K562 (cell line): ENCODE results near the gene CEBPB. TPM values are rescaled to one million over a fixed set of nuclear protein-coding genes. Genes with fewer than 3 reads are reported as not detected.

Experiments used
- ATAC-seq: fragments of 200-7000 bp; cut with Tn5 transposase; 3 replicates; pipeline ENCODE4 v1.9.1; 2020; ENCODE audit warnings: moderate library complexity
- BruUV-seq: library from RNA; stranded (reverse); fragments of 400-500 nt; replicated peaks from 2 replicates; lab custom pipeline; 2021; lab: Mats Ljungman, UMichigan
- CTCF ChIA-PET: fragments of 300-600 bp; formaldehyde crosslinking; extraction: SDS; loops from one replicate; lab custom pipeline; 2021; ENCODE audit warnings: low intra/inter-chr PET ratio; lab: Yijun Ruan, JAX
- POLR2A ChIA-PET: fragments of 300-600, 350-650 bp; sonication (Branson Sonifier 250); formaldehyde crosslinking; extraction: SDS; loops from one replicate; lab custom pipeline; 2021; ENCODE audit warnings: antibody characterized with exemption, inconsistent platforms; lab: Yijun Ruan, JAX
- DNase-seq, 4 experiments: peaks; one replicate each; pipeline versions ENCODE4 v3.0.0 to v3.0.0-alpha.2; 2011 to 2018; ENCODE audit warnings: low spot score in 3 of 4, mixed read lengths in 3 of 4; ENCODE audit errors: extremely low read depth in 1 of 4
- FAIRE-seq: peaks from 2 replicates; lab custom pipeline; 2011; peaks lifted over from hg19 to GRCh38; lab: Jason Lieb, UNC
- H2AFZ ChIP-seq: 2 replicates; pipeline ENCODE4 v1.6.0; 2011; ENCODE audit warnings: low read depth, low read length, control low read depth, inconsistent platforms
- H3K27ac ChIP-seq: fragments of 200-600 bp; 3 replicates; pipeline ENCODE4 v1.8.0; 2011; ENCODE audit warnings: low read depth, mild to moderate bottlenecking, control low read depth, inconsistent platforms, low read length, moderate library complexity, mixed read lengths; ENCODE audit errors: extremely low read depth
- H3K27me3 ChIP-seq, 2 experiments: fragments of 300-600 bp in 1 of 2; 2 replicates in 1 of 2; 3 replicates in 1 of 2; pipeline versions ENCODE4 v1.6.0 to v1.8.0; 2011; ENCODE audit warnings: inconsistent platforms in 2 of 2, low read length in 2 of 2, mild to moderate bottlenecking in 1 of 2, mixed read lengths in 1 of 2, moderate library complexity in 1 of 2; ENCODE audit not compliant: control insufficient read depth in 2 of 2, insufficient read depth in 2 of 2
- H3K36me3 ChIP-seq: fragments of 300-600 bp; 3 replicates; pipeline ENCODE4 v1.8.0; 2011; ENCODE audit warnings: mild to moderate bottlenecking, low read length, inconsistent platforms; ENCODE audit not compliant: control insufficient read depth, insufficient read depth
- H3K4me1 ChIP-seq, 2 experiments: fragments of 200-600 bp in 1 of 2; replicated peaks in 1 of 2; 2 replicates in 1 of 2; 3 replicates in 1 of 2; pipeline versions ENCODE4 v1.5.1 to v1.8.0; 2011; ENCODE audit warnings: inconsistent platforms in 2 of 2, low read length in 2 of 2, mild to moderate bottlenecking in 1 of 2, mixed read lengths in 1 of 2, moderate library complexity in 1 of 2; ENCODE audit not compliant: control insufficient read depth in 2 of 2, insufficient read depth in 2 of 2
- H3K4me2 ChIP-seq: 2 replicates; pipeline ENCODE4 v1.6.1; 2011; ENCODE audit warnings: low read length, control low read depth, inconsistent platforms, mixed read lengths; ENCODE audit not compliant: insufficient read depth
- H3K4me3 ChIP-seq: fragments of 200-600 bp; sonication (generic), shearing (Covaris generic); 2 replicates; pipeline ENCODE4 v1.5.1; 2016; ENCODE audit warnings: control low read depth, inconsistent platforms
- H3K79me2 ChIP-seq: fragments of 200-600 bp; 3 replicates; pipeline ENCODE4 v1.8.0; 2011; ENCODE audit warnings: low read length, inconsistent platforms; ENCODE audit not compliant: control insufficient read depth, insufficient read depth
- H3K9ac ChIP-seq, 2 experiments: 2 replicates each; pipeline versions ENCODE4 v1.6.0 to v1.6.1; 2011; ENCODE audit warnings: low read depth in 2 of 2, low read length in 2 of 2, control low read depth in 1 of 2, inconsistent platforms in 1 of 2, mild to moderate bottlenecking in 1 of 2, mixed read lengths in 1 of 2; ENCODE audit not compliant: insufficient read depth in 1 of 2
- H3K9me1 ChIP-seq: one replicate; pipeline ENCODE4 v1.6.0; 2011; ENCODE audit warnings: inconsistent platforms, mild to moderate bottlenecking, low read length, moderate library complexity; ENCODE audit not compliant: control insufficient read depth, insufficient read depth
- H3K9me3 ChIP-seq: replicated peaks from 2 replicates; pipeline ENCODE4 v1.5.1; 2011; ENCODE audit warnings: low read depth, low read length, inconsistent platforms; ENCODE audit not compliant: control insufficient read depth, insufficient read depth
- H4K20me1 ChIP-seq: replicated peaks from 2 replicates; pipeline ENCODE4 v1.6.1; 2011; ENCODE audit warnings: low read length, inconsistent platforms, mixed read lengths; ENCODE audit not compliant: control insufficient read depth, insufficient read depth
- CEBPG ChIP-seq, 3 experiments: fragments of 200-800 bp in 1 of 3; sonication (Bioruptor generic) in 1 of 3; sonication (generic) in 1 of 3; formaldehyde crosslinking in 1 of 3; IDR thresholded peaks in 2 of 3; conservative IDR thresholded peaks in 1 of 3; 2 replicates each; pipeline versions ENCODE4 v1.6.1 to v1.8.0; 2016 to 2022; ENCODE audit warnings: missing compliant biosample characterization in 2 of 3, missing genetic modification characterization in 2 of 3, mild to moderate bottlenecking in 1 of 3, missing genetic modification reagents in 1 of 3
- COPS2 ChIP-seq: fragments of 450-650 bp; conservative IDR thresholded peaks from 2 replicates; pipeline ENCODE4 v1.6.1; 2016; ENCODE audit warnings: mild to moderate bottlenecking, moderate library complexity
- DMBX1 ChIP-seq: fragments of 250-450 bp; sonication (Bioruptor Pico); IDR thresholded peaks from 2 replicates; pipeline ENCODE4 v1.8.0; 2022; ENCODE audit warnings: inconsistent platforms, mild to moderate bottlenecking, moderate library complexity, borderline replicate concordance
- MECOM ChIP-seq: fragments of 250-450 bp; sonication (Bioruptor Pico); IDR thresholded peaks from 2 replicates; pipeline ENCODE4 v1.8.0; 2022; ENCODE audit warnings: inconsistent platforms
- POLR3A ChIP-seq: IDR thresholded peaks from 2 replicates; pipeline ENCODE4 v1.6.1; 2011; ENCODE audit warnings: borderline replicate concordance, mild to moderate bottlenecking, moderate library complexity; ENCODE audit not compliant: insufficient read length, insufficient read depth; ENCODE audit errors: extremely low read depth
- SMAD1 ChIP-seq: fragments of 150-350 bp; IDR thresholded peaks from 2 replicates; pipeline ENCODE4 v1.6.1; 2014; ENCODE audit warnings: low read length, low read depth; ENCODE audit not compliant: partially characterized antibody
- SRSF9 ChIP-seq: fragments of 200-400 bp; formaldehyde crosslinking; IDR thresholded peaks from 2 replicates; pipeline ENCODE4 v1.6.1; 2017; ENCODE audit warnings: low read depth, low read length, borderline replicate concordance
- WGBS: fragments of 100-300 bp; shearing (Covaris generic); methylation state at CpG from one replicate; pipeline ENCODE4 v1.1.6; 2016; ENCODE audit warnings: low coverage, mixed read lengths; ENCODE audit not compliant: insufficient coverage; ENCODE audit errors: missing lambda C conversion rate; 5-methylcytosine and 5-hydroxymethylcytosine counted together
- in situ Hi-C: fragments of 300-500 bp; cut with MboI; formaldehyde crosslinking; loops from 4 replicates; pipeline ENCODE4 v1.15.0; 2018; ENCODE audit warnings: inconsistent platforms, mixed read lengths
- intact Hi-C: fragments of 100-400 bp; cut with micrococcal nuclease; formaldehyde crosslinking; loops from 2 replicates; pipeline ENCODE4 v1.14.2; 2022
- polyA plus RNA-seq, 8 experiments: library from polyadenylated mRNA; depleted of rRNA in 4 of 8; stranded (reverse) in 5 of 8; unstranded in 3 of 8; fragments of >200 nt; fragmentation: Nextera tagmentation in 2 of 8; fragmentation: Illumina TruSeq in 1 of 8; extraction: Ambion mirVana in 2 of 8; extraction: Trizol in 1 of 8; gene quantifications; 2 replicates each; pipeline versions ENCODE4 v1.2.1 to v1.2.3, GENCODE V29; 2011 to 2014; ENCODE audit warnings: inconsistent platforms in 1 of 8, missing spikeins in 1 of 8
- total RNA-seq, 7 experiments: library from RNA; depleted of rRNA in 6 of 7; stranded (reverse); fragments of >200 nt in 6 of 7; fragmentation: Illumina TruSeq in 2 of 7; extraction: Trizol in 2 of 7; gene quantifications; 2 replicates each; pipeline versions ENCODE4 v1.2.1 to v1.2.3, GENCODE V29; 2011 to 2021; ENCODE audit warnings: low replicate concordance in 1 of 7
- TF ChIP-seq, protein P1 (sequence below): fragments of 250-450 bp; sonication (Bioruptor Pico); IDR thresholded peaks from 2 replicates; pipeline ENCODE4 v1.4.0; 2020
- TF ChIP-seq, protein P2 (sequence below): fragments of 250-450 bp; sonication (Bioruptor Pico); IDR thresholded peaks from 2 replicates; pipeline ENCODE4 v1.5.0; 2021
- TF ChIP-seq, protein P3 (sequence below): fragments of 450-650 bp; IDR thresholded peaks from 2 replicates; pipeline ENCODE4 v1.6.1; 2017; ENCODE audit warnings: antibody characterized with exemption, mild to moderate bottlenecking

Gene CEBPB
- total and polyA plus RNA-seq, 9 of the 15 experiments (the other 6 are each of a cell fraction or from before 2014, with no cell fraction given) = 1.2 to 72.6 (median 7.8) TPM

DNA sequence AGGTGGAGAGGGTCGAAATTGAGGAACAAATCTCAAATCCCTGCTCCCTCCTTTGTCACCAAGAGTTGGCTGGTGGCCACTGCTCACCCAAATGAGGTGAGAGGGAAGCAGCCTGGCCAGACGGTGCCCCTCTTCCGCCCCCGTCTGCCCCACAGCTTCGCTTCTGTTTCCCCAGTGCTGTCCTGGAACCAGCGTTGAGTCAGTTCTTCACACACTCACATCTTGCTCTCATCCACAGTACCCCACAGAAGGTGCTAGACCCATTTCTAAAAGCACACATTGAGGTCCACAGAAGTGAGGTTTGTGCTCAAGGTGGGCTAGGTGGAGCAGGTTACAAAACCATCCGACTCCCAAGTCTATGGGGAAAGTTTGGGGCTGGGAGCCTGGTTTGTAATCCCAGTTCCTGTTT, 3.8 kb downstream of the CEBPB start (continued):
- TF ChIP-seq, protein P1, sequence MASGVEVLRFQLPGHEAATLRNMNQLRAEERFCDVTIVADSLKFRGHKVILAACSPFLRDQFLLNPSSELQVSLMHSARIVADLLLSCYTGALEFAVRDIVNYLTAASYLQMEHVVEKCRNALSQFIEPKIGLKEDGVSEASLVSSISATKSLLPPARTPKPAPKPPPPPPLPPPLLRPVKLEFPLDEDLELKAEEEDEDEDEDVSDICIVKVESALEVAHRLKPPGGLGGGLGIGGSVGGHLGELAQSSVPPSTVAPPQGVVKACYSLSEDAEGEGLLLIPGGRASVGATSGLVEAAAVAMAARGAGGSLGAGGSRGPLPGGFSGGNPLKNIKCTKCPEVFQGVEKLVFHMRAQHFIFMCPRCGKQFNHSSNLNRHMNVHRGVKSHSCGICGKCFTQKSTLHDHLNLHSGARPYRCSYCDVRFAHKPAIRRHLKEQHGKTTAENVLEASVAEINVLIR (CRISPR knock-in tag) = no peak

DNA sequence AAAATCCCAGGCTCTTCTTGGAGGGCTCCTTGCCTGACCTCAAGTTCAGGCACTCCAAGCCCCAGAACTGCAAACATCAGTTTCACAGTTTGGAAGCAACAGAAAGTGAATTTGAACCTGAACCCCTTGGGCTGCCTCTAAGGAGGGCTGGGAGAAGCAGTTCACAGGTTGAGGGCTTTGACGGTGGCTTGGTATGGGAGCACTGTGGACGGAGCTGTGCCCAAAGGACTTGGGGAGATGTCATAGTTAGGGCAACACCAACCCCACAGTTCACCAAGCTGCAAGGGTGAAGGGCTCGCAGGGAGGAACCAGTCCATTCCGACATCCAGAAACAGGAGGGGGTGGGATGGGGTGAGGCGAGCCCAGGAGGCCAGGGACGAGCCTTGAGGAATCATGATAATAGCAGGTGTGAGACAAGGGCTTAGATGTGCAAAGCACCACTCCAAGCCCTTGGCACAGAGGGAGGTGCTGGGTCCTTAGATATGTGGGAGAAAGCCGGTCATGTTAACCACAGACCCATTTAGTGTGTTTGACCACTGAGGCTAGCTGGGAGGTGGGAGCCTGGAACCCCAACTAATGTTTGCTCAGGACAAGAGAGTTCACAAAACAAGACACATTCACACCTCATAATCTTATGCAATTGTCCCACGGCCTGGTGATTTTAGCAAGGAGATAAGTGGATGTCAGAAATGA, 4.3 kb downstream of the CEBPB start:
- ChIA-PET CTCF (no interaction called here), POLR2A (interaction anchor here (0.6 to 2.4 kb wide), 14 partner anchors 8 to 763 kb away, joined by 3 to 17 read pairs (median 4); partner anchors contain the start of gene DPM1)
- H2AFZ ChIP-seq = no peak overlapping the region
- no peaks in the 10 kb centered on the region for H3K27me3 ChIP-seq
- peaks cover 16% of the 10 kb centered on the region; the same call in 1 of the 2 replicates for H4K20me1 ChIP-seq
- peak overlapping the region; percentile 4; the same call in 1 of the 3 replicates for H3K27ac ChIP-seq
- intact Hi-C loops (loop anchor here (5.0 kb wide), 1 partner anchor 97 kb away; no protein-coding TSS in a partner anchor), in situ Hi-C loops (no loop called here)
- 41% methylated on average over 8 of the region's 8 CpGs for WGBS
- peak overlapping the region; percentile 96 for H3K4me2 ChIP-seq
- DNase-seq (peak in 1 of 4 experiments; percentile 46), ATAC-seq (peak; percentile 2), FAIRE-seq (peak; percentile 72)
- peak overlapping the region in 1 of 2 experiments; percentile 95; a peak in 2 of 4 replicates for H3K9ac ChIP-seq
- no peaks in the 10 kb centered on the region; the same call in 1 of the 2 replicates for H3K9me3 ChIP-seq
- peaks cover 41% of the 10 kb centered on the region for H3K79me2 ChIP-seq
- H3K4me1 ChIP-seq = peaks cover 42 to 71% of the 10 kb centered on the region in 2 experiments
- BruUV-seq = no TSS peak
- H3K9me1 ChIP-seq = peaks cover 12% of the 10 kb centered on the region
- H3K36me3 ChIP-seq = peaks cover 18% of the 10 kb centered on the region
- H3K4me3 ChIP-seq = no peak overlapping the region
- no peak for TF ChIP-seq POLR3A
- TF ChIP-seq, protein P2, sequence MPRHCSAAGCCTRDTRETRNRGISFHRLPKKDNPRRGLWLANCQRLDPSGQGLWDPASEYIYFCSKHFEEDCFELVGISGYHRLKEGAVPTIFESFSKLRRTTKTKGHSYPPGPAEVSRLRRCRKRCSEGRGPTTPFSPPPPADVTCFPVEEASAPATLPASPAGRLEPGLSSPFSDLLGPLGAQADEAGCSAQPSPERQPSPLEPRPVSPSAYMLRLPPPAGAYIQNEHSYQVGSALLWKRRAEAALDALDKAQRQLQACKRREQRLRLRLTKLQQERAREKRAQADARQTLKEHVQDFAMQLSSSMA (CRISPR knock-in tag) = 0 out of 2 replicates have a peak, but pooled peaks have one; percentile 20
- TF ChIP-seq DMBX1 (CRISPR knock-in tag) = 0 out of 2 replicates have a peak, but pooled peaks have one; percentile 8
- TF ChIP-seq SMAD1 = peak; percentile 21
- TF ChIP-seq SRSF9 = no peak
- TF ChIP-seq MECOM = peak; percentile 27; the same call in 1 of the 2 replicates
- TF ChIP-seq, protein P3, sequence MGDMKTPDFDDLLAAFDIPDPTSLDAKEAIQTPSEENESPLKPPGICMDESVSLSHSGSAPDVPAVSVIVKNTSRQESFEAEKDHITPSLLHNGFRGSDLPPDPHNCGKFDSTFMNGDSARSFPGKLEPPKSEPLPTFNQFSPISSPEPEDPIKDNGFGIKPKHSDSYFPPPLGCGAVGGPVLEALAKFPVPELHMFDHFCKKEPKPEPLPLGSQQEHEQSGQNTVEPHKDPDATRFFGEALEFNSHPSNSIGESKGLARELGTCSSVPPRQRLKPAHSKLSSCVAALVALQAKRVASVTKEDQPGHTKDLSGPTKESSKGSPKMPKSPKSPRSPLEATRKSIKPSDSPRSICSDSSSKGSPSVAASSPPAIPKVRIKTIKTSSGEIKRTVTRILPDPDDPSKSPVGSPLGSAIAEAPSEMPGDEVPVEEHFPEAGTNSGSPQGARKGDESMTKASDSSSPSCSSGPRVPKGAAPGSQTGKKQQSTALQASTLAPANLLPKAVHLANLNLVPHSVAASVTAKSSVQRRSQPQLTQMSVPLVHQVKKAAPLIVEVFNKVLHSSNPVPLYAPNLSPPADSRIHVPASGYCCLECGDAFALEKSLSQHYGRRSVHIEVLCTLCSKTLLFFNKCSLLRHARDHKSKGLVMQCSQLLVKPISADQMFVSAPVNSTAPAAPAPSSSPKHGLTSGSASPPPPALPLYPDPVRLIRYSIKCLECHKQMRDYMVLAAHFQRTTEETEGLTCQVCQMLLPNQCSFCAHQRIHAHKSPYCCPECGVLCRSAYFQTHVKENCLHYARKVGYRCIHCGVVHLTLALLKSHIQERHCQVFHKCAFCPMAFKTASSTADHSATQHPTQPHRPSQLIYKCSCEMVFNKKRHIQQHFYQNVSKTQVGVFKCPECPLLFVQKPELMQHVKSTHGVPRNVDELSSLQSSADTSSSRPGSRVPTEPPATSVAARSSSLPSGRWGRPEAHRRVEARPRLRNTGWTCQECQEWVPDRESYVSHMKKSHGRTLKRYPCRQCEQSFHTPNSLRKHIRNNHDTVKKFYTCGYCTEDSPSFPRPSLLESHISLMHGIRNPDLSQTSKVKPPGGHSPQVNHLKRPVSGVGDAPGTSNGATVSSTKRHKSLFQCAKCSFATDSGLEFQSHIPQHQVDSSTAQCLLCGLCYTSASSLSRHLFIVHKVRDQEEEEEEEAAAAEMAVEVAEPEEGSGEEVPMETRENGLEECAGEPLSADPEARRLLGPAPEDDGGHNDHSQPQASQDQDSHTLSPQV = no peak
- no peak for TF ChIP-seq COPS2
- no peak for TF ChIP-seq CEBPG (CRISPR knock-in tag; IDR thresholded peaks at IDR 0.05)
- TF ChIP-seq CEBPG (tag; conservative IDR thresholded peaks at IDR 0.05 in 1 of 2, IDR thresholded peaks at IDR 0.05 in 1 of 2) = peak; percentile 39 to 46; a peak in 1 of 4 replicates
